SU-DHL-6 (cell line): ENCODE results near the gene TRMU.

Experiments used
- H2AFZ ChIP-seq: fragments of 200-600 bp; sonication (generic); 2 replicates; pipeline ENCODE4 v1.6.1; 2014; ENCODE audit warnings: low read depth, mild to moderate bottlenecking, moderate library complexity, mixed read lengths, antibody characterized with exemption, low read length; ENCODE audit not compliant: severe bottlenecking
- H3F3A ChIP-seq: fragments of 200-600 bp; shearing (Covaris generic); 2 replicates; pipeline ENCODE4 v1.6.0; 2016; ENCODE audit warnings: antibody characterized with exemption, mild to moderate bottlenecking; ENCODE audit not compliant: insufficient read depth
- H3K27ac ChIP-seq: fragments of 200-600 bp; sonication (generic); 2 replicates; pipeline ENCODE4 v1.5.1; 2016; ENCODE audit warnings: low read depth, mild to moderate bottlenecking, low read length, moderate library complexity, mixed read lengths
- H3K27me3 ChIP-seq: fragments of 200-600 bp; sonication (generic), shearing (Covaris generic); 2 replicates; pipeline ENCODE4 v1.6.0; 2014; ENCODE audit warnings: mild to moderate bottlenecking, low read length
- H3K36me3 ChIP-seq: fragments of 200-600 bp; sonication (generic); 2 replicates; pipeline ENCODE4 v1.6.1; 2014; ENCODE audit warnings: mild to moderate bottlenecking, low read length, mixed read lengths
- H3K4me2 ChIP-seq: fragments of 300-600, 200-600 bp; shearing (Covaris generic), sonication (generic); 2 replicates; pipeline ENCODE4 v1.6.0; 2014; ENCODE audit warnings: low read length, low read depth, mild to moderate bottlenecking; ENCODE audit not compliant: poor library complexity, severe bottlenecking
- H3K4me3 ChIP-seq: fragments of 200-600 bp; sonication (generic); 2 replicates; pipeline ENCODE4 v1.5.1; 2014; ENCODE audit warnings: antibody characterized with exemption, low read length, mild to moderate bottlenecking, mixed read lengths; ENCODE audit not compliant: insufficient read depth, poor library complexity, severe bottlenecking
- H3K79me2 ChIP-seq: fragments of 200-600 bp; sonication (generic); 2 replicates; pipeline ENCODE4 v1.6.1; 2014; ENCODE audit warnings: mild to moderate bottlenecking, low read length, moderate library complexity; ENCODE audit not compliant: insufficient read depth
- H3K9ac ChIP-seq: fragments of 200-600 bp; sonication (generic); 2 replicates; pipeline ENCODE4 v1.7.0; 2014; ENCODE audit warnings: mild to moderate bottlenecking, low read length
- H3K9me2 ChIP-seq: fragments of 200-600 bp; sonication (generic); replicated peaks from 2 replicates; pipeline ENCODE4 v1.6.1; 2014; ENCODE audit warnings: low read length; ENCODE audit not compliant: insufficient read depth
- H3K9me3 ChIP-seq: fragments of 200-600 bp; sonication (generic); 2 replicates; pipeline ENCODE4 v1.6.1; 2014; ENCODE audit warnings: low read length, mixed read lengths; ENCODE audit not compliant: insufficient read depth
- H4K20me1 ChIP-seq: fragments of 200-600 bp; sonication (generic); 2 replicates; pipeline ENCODE4 v1.6.1; 2014; ENCODE audit warnings: low read depth, mild to moderate bottlenecking, antibody characterized with exemption, low read length, moderate library complexity, mixed read lengths
- EZH2phosphoT487 ChIP-seq: fragments of 200-600 bp; sonication (generic), shearing (Covaris generic); conservative IDR thresholded peaks from 2 replicates; pipeline ENCODE4 v1.6.1; 2018; ENCODE audit warnings: mild to moderate bottlenecking, antibody characterized with exemption, low read length, moderate library complexity, mixed read lengths
- TF ChIP-seq, protein P1 (sequence below): fragments of 200-600 bp; sonication (generic); IDR thresholded peaks from one replicate; pipeline ENCODE4 v1.5.1; 2017; ENCODE audit warnings: antibody characterized with exemption, mild to moderate bottlenecking, low read length, moderate library complexity; ENCODE audit not compliant: insufficient read depth, poor library complexity, severe bottlenecking

TRMU gene

DNA sequence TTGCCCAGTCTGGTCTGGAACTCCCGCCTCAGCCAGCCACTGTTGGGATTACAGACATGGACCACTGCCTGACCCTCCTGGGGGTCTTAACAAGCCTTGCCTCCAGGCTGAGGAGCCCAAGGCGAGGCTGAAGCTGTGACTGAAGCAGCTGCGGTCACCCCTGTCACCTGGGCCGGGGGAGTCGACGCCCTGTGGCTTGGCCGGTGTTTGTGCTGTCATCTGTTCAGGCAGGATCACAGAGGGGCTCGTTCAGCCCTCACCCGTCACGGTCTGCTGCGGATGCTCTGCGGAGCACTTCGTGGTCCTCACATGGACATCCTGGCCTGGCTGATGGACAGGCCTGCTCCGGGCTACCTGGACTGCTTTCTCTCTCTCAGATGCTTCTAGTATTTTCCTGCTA lies 23.8 kb downstream of the TRMU start:
- Histone ChIP-seq H3K79me2 (no peaks in the 10 kb centered on the region), H3K4me3 (no peak overlapping the region), H2AFZ (no peak overlapping the region), H3K27me3 (no peaks in the 10 kb centered on the region), H3K4me2 (no peak overlapping the region), H3K9me3 (no peaks in the 10 kb centered on the region), H3K36me3 (no peaks in the 10 kb centered on the region), H4K20me1 (no peaks in the 10 kb centered on the region), H3K9me2 (no peaks in the 10 kb centered on the region), H3K9ac (no peak overlapping the region), H3F3A (peaks cover 11% of the 10 kb centered on the region), H3K27ac (no peak overlapping the region)
- no peak for TF ChIP-seq EZH2phosphoT487
- TF ChIP-seq, protein P1, sequence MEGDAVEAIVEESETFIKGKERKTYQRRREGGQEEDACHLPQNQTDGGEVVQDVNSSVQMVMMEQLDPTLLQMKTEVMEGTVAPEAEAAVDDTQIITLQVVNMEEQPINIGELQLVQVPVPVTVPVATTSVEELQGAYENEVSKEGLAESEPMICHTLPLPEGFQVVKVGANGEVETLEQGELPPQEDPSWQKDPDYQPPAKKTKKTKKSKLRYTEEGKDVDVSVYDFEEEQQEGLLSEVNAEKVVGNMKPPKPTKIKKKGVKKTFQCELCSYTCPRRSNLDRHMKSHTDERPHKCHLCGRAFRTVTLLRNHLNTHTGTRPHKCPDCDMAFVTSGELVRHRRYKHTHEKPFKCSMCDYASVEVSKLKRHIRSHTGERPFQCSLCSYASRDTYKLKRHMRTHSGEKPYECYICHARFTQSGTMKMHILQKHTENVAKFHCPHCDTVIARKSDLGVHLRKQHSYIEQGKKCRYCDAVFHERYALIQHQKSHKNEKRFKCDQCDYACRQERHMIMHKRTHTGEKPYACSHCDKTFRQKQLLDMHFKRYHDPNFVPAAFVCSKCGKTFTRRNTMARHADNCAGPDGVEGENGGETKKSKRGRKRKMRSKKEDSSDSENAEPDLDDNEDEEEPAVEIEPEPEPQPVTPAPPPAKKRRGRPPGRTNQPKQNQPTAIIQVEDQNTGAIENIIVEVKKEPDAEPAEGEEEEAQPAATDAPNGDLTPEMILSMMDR, result no peak

GRCh38 chr22:46360097-46360496 lies 24.6 kb downstream of the TRMU start:
- Histone ChIP-seq H3K27me3 (no peaks in the 10 kb centered on the region), H3K79me2 (no peaks in the 10 kb centered on the region), H3F3A (peaks cover 11% of the 10 kb centered on the region), H4K20me1 (no peaks in the 10 kb centered on the region), H3K9ac (no peak overlapping the region), H2AFZ (no peak overlapping the region), H3K36me3 (no peaks in the 10 kb centered on the region), H3K27ac (no peak overlapping the region), H3K9me2 (no peaks in the 10 kb centered on the region), H3K4me2 (no peak overlapping the region), H3K4me3 (no peak overlapping the region), H3K9me3 (no peaks in the 10 kb centered on the region)
- no peak for TF ChIP-seq EZH2phosphoT487
- TF ChIP-seq, protein P1, result no peak

- H3K27me3 ChIP-seq, result no peaks in the 10 kb centered on the region
- H3K4me3 ChIP-seq, result no peak overlapping the region
- no peak overlapping the region for H2AFZ ChIP-seq
- no peak overlapping the region for H3K9ac ChIP-seq
- no peak overlapping the region for H3K4me2 ChIP-seq
- no peak overlapping the region for H3K27ac ChIP-seq
- H3K9me3 ChIP-seq, result no peaks in the 10 kb centered on the region
- H3F3A ChIP-seq, result peaks cover 11% of the 10 kb centered on the region
- H3K9me2 ChIP-seq, result no peaks in the 10 kb centered on the region
- H3K36me3 ChIP-seq, result no peaks in the 10 kb centered on the region
- no peaks in the 10 kb centered on the region for H4K20me1 ChIP-seq
- TF ChIP-seq EZH2phosphoT487, result no peak
- TF ChIP-seq, protein P1, result no peak
- H3K79me2 ChIP-seq, result no peaks in the 10 kb centered on the region
Observed at GRCh38 chr22:46360891-46361290, 25.4 kb downstream of the TRMU start.
